Measurements from ENCODE around the gene ROBO1.

The ROBO1 gene

GRCh38 chr3:78957456-78957855, 810.3 kb downstream of the ROBO1 start:
- no peak for DNase-seq

- DNase-seq, result no peak
Measured at GRCh38 chr3:78951342-78951945, 816.4 kb downstream of the ROBO1 start.

GRCh38 chr3:78941587-78941986, 826.2 kb downstream of the ROBO1 start:
- DNase-seq, result no peak

GRCh38 chr3:78940626-78941025, 827.2 kb downstream of the ROBO1 start:
- no peak for DNase-seq

GRCh38 chr3:78940128-78940527, 827.7 kb downstream of the ROBO1 start:
- no peak for DNase-seq

- no peak for DNase-seq
Measured at GRCh38 chr3:78937475-78937874, 830.3 kb downstream of the ROBO1 start.

GRCh38 chr3:78927759-78928158, 840.0 kb downstream of the ROBO1 start:
- DNase-seq, result no peak

GRCh38 chr3:78926523-78926922, 841.3 kb downstream of the ROBO1 start:
- no peak for DNase-seq

GRCh38 chr3:78924711-78925110, 843.1 kb downstream of the ROBO1 start:
- DNase-seq, result no peak

- DNase-seq, result no peak
Measured at GRCh38 chr3:78919021-78919755, 848.6 kb downstream of the ROBO1 start.

GRCh38 chr3:78918361-78919020, 849.3 kb downstream of the ROBO1 start:
- DNase-seq, result no peak

GRCh38 chr3:78917536-78917935, 850.3 kb downstream of the ROBO1 start:
- no peak for DNase-seq

- DNase-seq, result no peak
Measured at GRCh38 chr3:78913711-78914110, 854.1 kb downstream of the ROBO1 start.

GRCh38 chr3:78912687-78913086, 855.1 kb downstream of the ROBO1 start:
- DNase-seq, result no peak

- no peak for DNase-seq
Measured at GRCh38 chr3:78912259-78912658, 855.5 kb downstream of the ROBO1 start.

GRCh38 chr3:78911394-78911793, 856.4 kb downstream of the ROBO1 start:
- DNase-seq, result no peak

- DNase-seq, result no peak
Measured at GRCh38 chr3:78908236-78908635, 859.6 kb downstream of the ROBO1 start.

- no peak for DNase-seq
Measured at GRCh38 chr3:78907367-78907766, 860.4 kb downstream of the ROBO1 start.

GRCh38 chr3:78906930-78907329, 860.9 kb downstream of the ROBO1 start:
- no peak for DNase-seq

GRCh38 chr3:78906245-78906644, 861.6 kb downstream of the ROBO1 start:
- no peak for DNase-seq

GRCh38 chr3:78905700-78906099, 862.1 kb downstream of the ROBO1 start:
- DNase-seq, result no peak

- DNase-seq, result no peak
Measured at GRCh38 chr3:78901544-78901943, 866.3 kb downstream of the ROBO1 start.

GRCh38 chr3:78900880-78901279, 866.9 kb downstream of the ROBO1 start:
- DNase-seq, result no peak

GRCh38 chr3:78900426-78900825, 867.4 kb downstream of the ROBO1 start:
- no peak for DNase-seq

Measured in effector CD8-positive, alpha-beta T cell (primary cell).